Activated naive CD8-positive, alpha-beta T cell treated with anti-CD3 and anti-CD28 coated beads for 36 hours (primary cell): ENCODE measurements around the gene CCNB2. TPM values are rescaled to one million over a fixed set of nuclear protein-coding genes. Genes with fewer than 3 reads are reported as not detected.

Source experiments
- DNase-seq: peaks from one replicate; pipeline ENCODE4 v3.0.0; 2021
- H3K27ac Mint-ChIP-seq: one replicate; pipeline ENCODE4 v1.8.0; 2022; ENCODE audit warnings: mild to moderate bottlenecking, moderate library complexity, mixed read lengths
- H3K27me3 Mint-ChIP-seq: one replicate; pipeline ENCODE4 v1.8.0; 2022; ENCODE audit warnings: mild to moderate bottlenecking, mixed read lengths
- H3K36me3 Mint-ChIP-seq: one replicate; pipeline ENCODE4 v1.8.0; 2021; ENCODE audit warnings: mild to moderate bottlenecking, mixed read lengths
- H3K4me1 Mint-ChIP-seq: one replicate; pipeline ENCODE4 v1.8.0; 2021; ENCODE audit warnings: mixed read lengths
- H3K4me3 Mint-ChIP-seq: one replicate; pipeline ENCODE4 v1.8.0; 2022; ENCODE audit warnings: mild to moderate bottlenecking, moderate library complexity, mixed read lengths
- H3K9me3 Mint-ChIP-seq: one replicate; pipeline ENCODE4 v1.8.0; 2022; ENCODE audit warnings: mixed read lengths
- total RNA-seq, 2 experiments: library from RNA; stranded (reverse); gene quantifications; one replicate each; pipeline ENCODE4 v1.2.3, GENCODE V29; 2021

Gene CCNB2
- 10 to 100 TPM; 56.3 to 58.7 TPM for total RNA-seq

GRCh38 chr15:59104912-59105732 is at the start of gene CCNB2:
CCNB2 (plus strand) TSS chr15:59105146; CDS start chr15:59105269, 123 bp downstream.
- no peaks in the 10 kb centered on the region for H3K27me3 Mint-ChIP-seq
- peak; percentile 83 for DNase-seq
- peak within 1 kb of the TSS; percentile 89 for H3K27ac Mint-ChIP-seq
- H3K9me3 Mint-ChIP-seq, result no peaks in the 10 kb centered on the region
- H3K4me3 Mint-ChIP-seq, result peak within 1 kb of the TSS; percentile 91
- peaks cover 21% of the 10 kb centered on the region for H3K36me3 Mint-ChIP-seq
- peaks cover 14% of the 10 kb centered on the region for H3K4me1 Mint-ChIP-seq

GRCh38 chr15:59059076-59059597 is 45.8 kb upstream of the CCNB2 start:
- H3K4me3 Mint-ChIP-seq, result no peak overlapping the region
- peaks cover 15% of the 10 kb centered on the region for H3K36me3 Mint-ChIP-seq
- no peak overlapping the region for H3K27ac Mint-ChIP-seq
- no peak for DNase-seq
- H3K9me3 Mint-ChIP-seq, result no peaks in the 10 kb centered on the region
- H3K4me1 Mint-ChIP-seq, result peaks cover 4% of the 10 kb centered on the region
- H3K27me3 Mint-ChIP-seq, result no peaks in the 10 kb centered on the region

- Mint-ChIP-seq H3K27me3 (no peaks in the 10 kb centered on the region), H3K4me1 (peaks cover 4% of the 10 kb centered on the region), H3K36me3 (peaks cover 18% of the 10 kb centered on the region), H3K27ac (no peak overlapping the region), H3K9me3 (no peaks in the 10 kb centered on the region), H3K4me3 (no peak overlapping the region)
- DNase-seq, result no peak
Observed at GRCh38 chr15:59060348-59060747, 44.6 kb upstream of the CCNB2 start.

GRCh38 chr15:59063042-59063441 is 41.9 kb upstream of the CCNB2 start:
- no peaks in the 10 kb centered on the region for H3K27me3 Mint-ChIP-seq
- no peak overlapping the region for H3K27ac Mint-ChIP-seq
- no peaks in the 10 kb centered on the region for H3K9me3 Mint-ChIP-seq
- H3K4me3 Mint-ChIP-seq, result no peak overlapping the region
- peaks cover 4% of the 10 kb centered on the region for H3K4me1 Mint-ChIP-seq
- H3K36me3 Mint-ChIP-seq, result peaks cover 30% of the 10 kb centered on the region
- DNase-seq, result no peak

- H3K4me3 Mint-ChIP-seq, result no peak overlapping the region
- peaks cover 40% of the 10 kb centered on the region for H3K36me3 Mint-ChIP-seq
Observed at GRCh38 chr15:59069430-59069829, 35.5 kb upstream of the CCNB2 start.

GRCh38 chr15:59074607-59075006 is 30.3 kb upstream of the CCNB2 start:
- DNase-seq, result peak; percentile 5
- H3K4me3 Mint-ChIP-seq, result peak overlapping the region; percentile 25
- peak overlapping the region; percentile 83 for H3K27ac Mint-ChIP-seq
- no peaks in the 10 kb centered on the region for H3K9me3 Mint-ChIP-seq
- peaks cover 14% of the 10 kb centered on the region for H3K4me1 Mint-ChIP-seq
- H3K27me3 Mint-ChIP-seq, result no peaks in the 10 kb centered on the region
- H3K36me3 Mint-ChIP-seq, result peaks cover 24% of the 10 kb centered on the region

More at GRCh38 chr15:59069430-59069829, 35.5 kb upstream of the CCNB2 start:
- Mint-ChIP-seq H3K9me3 (no peaks in the 10 kb centered on the region), H3K4me1 (peaks cover 9% of the 10 kb centered on the region), H3K27me3 (no peaks in the 10 kb centered on the region), H3K27ac (no peak overlapping the region)
- DNase-seq, result no peak

- H3K4me1 Mint-ChIP-seq, result no peaks in the 10 kb centered on the region
- no peak overlapping the region for H3K4me3 Mint-ChIP-seq
- no peak for DNase-seq
- no peak overlapping the region for H3K27ac Mint-ChIP-seq
- H3K27me3 Mint-ChIP-seq, result no peaks in the 10 kb centered on the region
- H3K9me3 Mint-ChIP-seq, result no peaks in the 10 kb centered on the region
- peaks cover 17% of the 10 kb centered on the region for H3K36me3 Mint-ChIP-seq
Observed at GRCh38 chr15:59087731-59088130, 17.2 kb upstream of the CCNB2 start.

- no peaks in the 10 kb centered on the region for H3K27me3 Mint-ChIP-seq
- H3K36me3 Mint-ChIP-seq, result peaks cover 24% of the 10 kb centered on the region
- H3K4me1 Mint-ChIP-seq, result peaks cover 2% of the 10 kb centered on the region
- no peaks in the 10 kb centered on the region for H3K9me3 Mint-ChIP-seq
- H3K4me3 Mint-ChIP-seq, result no peak overlapping the region
- H3K27ac Mint-ChIP-seq, result no peak overlapping the region
- DNase-seq, result no peak
Observed at GRCh38 chr15:59094077-59094476, 10.9 kb upstream of the CCNB2 start.

GRCh38 chr15:59096429-59096828 is 8.5 kb upstream of the CCNB2 start:
- Mint-ChIP-seq H3K9me3 (no peaks in the 10 kb centered on the region), H3K36me3 (peaks cover 21% of the 10 kb centered on the region), H3K27me3 (no peaks in the 10 kb centered on the region), H3K4me3 (no peak overlapping the region), H3K4me1 (peaks cover 8% of the 10 kb centered on the region), H3K27ac (no peak overlapping the region)
- no peak for DNase-seq

GRCh38 chr15:59099162-59099685 is 5.7 kb upstream of the CCNB2 start:
- peak overlapping the region; percentile 74 for H3K27ac Mint-ChIP-seq
- peaks cover 15% of the 10 kb centered on the region for H3K36me3 Mint-ChIP-seq
- H3K9me3 Mint-ChIP-seq, result no peaks in the 10 kb centered on the region
- DNase-seq, result no peak
- peaks cover 11% of the 10 kb centered on the region for H3K4me1 Mint-ChIP-seq
- no peak overlapping the region for H3K4me3 Mint-ChIP-seq
- no peaks in the 10 kb centered on the region for H3K27me3 Mint-ChIP-seq

- H3K27me3 Mint-ChIP-seq, result no peaks in the 10 kb centered on the region
- H3K4me3 Mint-ChIP-seq, result peak overlapping the region; percentile 91
- peak overlapping the region; percentile 89 for H3K27ac Mint-ChIP-seq
- no peak for DNase-seq
- no peaks in the 10 kb centered on the region for H3K9me3 Mint-ChIP-seq
- peaks cover 21% of the 10 kb centered on the region for H3K36me3 Mint-ChIP-seq
- peaks cover 15% of the 10 kb centered on the region for H3K4me1 Mint-ChIP-seq
Observed at GRCh38 chr15:59104602-59104911, 389 bp upstream of the CCNB2 start.

GRCh38 chr15:59105854-59106253 is 908 bp downstream of the CCNB2 start:
- no peak for DNase-seq
- Mint-ChIP-seq H3K4me1 (peaks cover 14% of the 10 kb centered on the region), H3K27me3 (no peaks in the 10 kb centered on the region), H3K27ac (no peak overlapping the region), H3K9me3 (no peaks in the 10 kb centered on the region), H3K4me3 (peak overlapping the region; percentile 91), H3K36me3 (peaks cover 19% of the 10 kb centered on the region)

GRCh38 chr15:59111251-59111650 is 6.3 kb downstream of the CCNB2 start:
- no peak for DNase-seq
- Mint-ChIP-seq H3K4me1 (no peaks in the 10 kb centered on the region), H3K4me3 (no peak overlapping the region), H3K27me3 (no peaks in the 10 kb centered on the region), H3K27ac (no peak overlapping the region), H3K9me3 (no peaks in the 10 kb centered on the region), H3K36me3 (peaks cover 38% of the 10 kb centered on the region)

GRCh38 chr15:59115047-59115446 is 10.1 kb downstream of the CCNB2 start:
- Mint-ChIP-seq H3K4me3 (no peak overlapping the region), H3K4me1 (no peaks in the 10 kb centered on the region), H3K9me3 (no peaks in the 10 kb centered on the region), H3K27ac (no peak overlapping the region), H3K27me3 (no peaks in the 10 kb centered on the region), H3K36me3 (peaks cover 43% of the 10 kb centered on the region)
- DNase-seq, result no peak

GRCh38 chr15:59116141-59116540 is 11.2 kb downstream of the CCNB2 start:
- H3K27ac Mint-ChIP-seq, result no peak overlapping the region
- DNase-seq, result no peak
- peaks cover 43% of the 10 kb centered on the region for H3K36me3 Mint-ChIP-seq
- no peaks in the 10 kb centered on the region for H3K9me3 Mint-ChIP-seq
- H3K4me3 Mint-ChIP-seq, result no peak overlapping the region
- no peaks in the 10 kb centered on the region for H3K4me1 Mint-ChIP-seq
- no peaks in the 10 kb centered on the region for H3K27me3 Mint-ChIP-seq

GRCh38 chr15:59116771-59117170 is 11.8 kb downstream of the CCNB2 start:
- H3K36me3 Mint-ChIP-seq, result peaks cover 43% of the 10 kb centered on the region

More at GRCh38 chr15:59116771-59117170, 11.8 kb downstream of the CCNB2 start:
- Mint-ChIP-seq H3K27me3 (no peaks in the 10 kb centered on the region), H3K9me3 (no peaks in the 10 kb centered on the region), H3K4me3 (no peak overlapping the region), H3K4me1 (no peaks in the 10 kb centered on the region), H3K27ac (no peak overlapping the region)
- DNase-seq, result no peak
